NCI-H1105 treated with DMSO at 0.1 percent for 48 hours (cell line): ENCODE results near the gene RAMP1.
"Not testable (repeated sequence)": the region's sequence is repeated elsewhere in the genome, so short reads cannot be mapped to it uniquely, and the experiment has no call there.

ENCODE experiments used
- DNase-seq: peaks from one replicate; lab custom pipeline; 2025; lab: John Stamatoyannopoulos, UW

The RAMP1 gene

DNA sequence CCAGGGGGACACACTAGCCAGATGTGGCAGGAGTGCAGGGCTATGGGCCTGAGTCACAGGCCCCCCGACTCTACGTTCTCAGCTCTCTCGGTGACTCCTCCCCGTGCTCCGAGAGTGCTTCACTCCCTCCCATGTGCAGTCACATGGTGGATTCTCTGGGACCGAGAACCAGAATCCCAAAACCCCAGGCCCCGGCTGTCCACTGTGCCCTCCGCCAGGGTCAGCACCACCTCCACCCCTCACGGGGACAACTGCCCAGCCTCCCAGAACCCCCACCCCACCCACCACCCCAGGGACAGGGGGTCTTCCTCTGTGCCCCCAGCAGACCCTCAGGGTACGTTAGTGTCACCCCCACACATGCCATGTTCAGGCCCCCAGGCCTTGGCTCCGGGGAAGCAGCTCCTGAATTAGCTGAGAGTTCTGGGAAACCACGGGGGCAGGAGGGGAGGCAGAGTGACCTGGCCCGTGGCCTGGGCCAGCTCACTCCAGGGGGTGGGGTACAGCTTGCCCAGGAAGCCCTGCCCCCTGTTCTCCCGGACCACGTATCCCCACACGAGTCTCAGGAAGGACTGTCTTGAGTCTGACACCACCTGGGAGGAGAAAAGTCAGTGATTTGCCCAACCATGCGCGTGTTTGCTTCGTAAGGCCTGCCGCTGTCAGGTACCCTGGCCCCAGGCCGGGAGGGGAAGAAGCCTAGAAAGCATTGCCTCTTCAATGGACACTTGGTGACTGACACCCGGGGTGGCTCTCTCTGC lies 4.4 kb downstream of the RAMP1 start:
- no peak for DNase-seq

DNA sequence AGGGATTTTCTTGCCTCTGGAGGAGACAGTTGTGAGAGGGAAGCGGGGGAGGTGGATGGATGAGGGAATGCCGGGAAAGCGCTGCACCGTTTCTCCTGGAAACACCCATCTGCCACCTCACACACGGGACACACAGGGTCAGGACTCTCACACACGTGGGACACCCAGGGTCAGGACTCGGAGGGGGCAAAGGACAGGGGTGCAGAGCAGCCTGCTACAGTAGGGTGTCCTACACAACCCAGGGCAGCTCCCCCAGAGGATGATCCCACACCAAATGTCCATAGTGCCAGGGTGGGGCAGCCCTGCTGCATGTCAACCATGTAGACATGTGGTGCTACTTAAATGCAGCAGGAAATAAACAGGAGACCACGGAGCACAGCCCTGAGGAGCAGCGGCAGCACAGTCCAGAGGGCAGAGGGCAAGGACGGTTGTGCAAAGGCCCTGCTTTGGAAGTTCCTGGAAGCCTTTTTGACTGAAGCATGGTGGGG lies 5.1 kb downstream of the RAMP1 start:
- no peak for DNase-seq

DNA sequence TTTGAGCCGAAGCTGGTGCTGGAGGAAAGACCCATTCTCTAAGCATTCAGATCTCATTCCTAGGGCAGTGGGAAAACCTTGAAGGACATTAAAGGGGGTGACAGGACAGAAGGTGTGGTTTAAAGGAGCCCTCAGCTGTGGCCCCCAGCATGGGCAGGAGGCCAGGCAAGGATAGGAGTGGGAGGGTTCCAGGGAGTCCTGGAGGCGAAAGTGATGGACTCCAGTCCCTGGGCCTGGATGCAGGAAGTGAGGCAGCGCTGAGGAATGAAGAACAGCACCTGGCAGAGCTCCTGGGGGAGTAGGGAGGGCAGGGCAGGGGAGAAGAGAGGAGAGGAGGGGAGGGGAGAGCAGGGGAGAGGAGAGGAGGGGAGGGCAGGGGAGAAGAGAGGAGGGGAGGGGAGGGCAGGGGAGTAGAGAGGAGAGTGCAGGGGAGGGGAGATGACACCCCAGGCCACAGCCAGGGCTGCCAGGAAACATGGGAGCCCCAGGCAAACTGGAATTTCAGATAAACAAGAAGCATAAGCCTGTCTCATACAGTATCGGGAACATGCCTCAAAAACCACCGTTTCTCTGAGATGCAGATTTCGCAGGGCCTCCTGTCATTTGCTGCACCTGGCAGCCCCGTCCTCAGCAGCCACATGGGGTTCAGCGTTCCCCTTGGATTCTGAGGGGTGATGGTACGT lies 5.7 kb downstream of the RAMP1 start:
- no peak for DNase-seq

- no peak for DNase-seq
Measured at GRCh38 chr2:237865623-237866041, 6.2 kb downstream of the RAMP1 start.

DNA sequence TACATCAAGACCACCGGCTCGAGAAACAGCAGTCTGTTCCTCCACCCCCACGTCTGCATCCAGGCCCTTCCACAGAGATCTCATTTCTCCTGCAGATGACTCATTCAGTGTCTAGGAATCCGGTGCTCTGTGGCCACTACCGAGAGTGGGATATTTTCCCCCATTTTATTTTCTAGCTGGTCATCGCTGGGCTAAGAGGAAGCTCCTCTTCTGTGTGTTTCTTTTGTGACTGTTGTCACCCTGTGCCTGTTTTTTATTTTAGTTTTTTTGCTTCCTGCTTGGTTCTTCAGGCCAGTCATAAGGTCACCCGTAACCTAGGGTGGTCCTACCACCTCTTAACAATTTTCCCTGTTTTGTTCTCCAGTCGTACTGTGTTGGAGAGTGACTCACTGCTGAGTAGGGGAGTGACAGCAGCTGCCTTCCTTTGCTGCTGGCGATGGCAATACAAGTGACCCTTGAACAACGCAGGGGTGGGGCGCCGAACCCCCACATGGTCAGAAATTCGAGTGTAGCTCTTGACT lies 6.7 kb downstream of the RAMP1 start:
- DNase-seq = no peak

- DNase-seq = no peak
Measured at GRCh38 chr2:237867465-237867864, 8.0 kb downstream of the RAMP1 start.

- not testable (repeated sequence) for DNase-seq
Measured at GRCh38 chr2:237868074-237868473, 8.7 kb downstream of the RAMP1 start.

DNA sequence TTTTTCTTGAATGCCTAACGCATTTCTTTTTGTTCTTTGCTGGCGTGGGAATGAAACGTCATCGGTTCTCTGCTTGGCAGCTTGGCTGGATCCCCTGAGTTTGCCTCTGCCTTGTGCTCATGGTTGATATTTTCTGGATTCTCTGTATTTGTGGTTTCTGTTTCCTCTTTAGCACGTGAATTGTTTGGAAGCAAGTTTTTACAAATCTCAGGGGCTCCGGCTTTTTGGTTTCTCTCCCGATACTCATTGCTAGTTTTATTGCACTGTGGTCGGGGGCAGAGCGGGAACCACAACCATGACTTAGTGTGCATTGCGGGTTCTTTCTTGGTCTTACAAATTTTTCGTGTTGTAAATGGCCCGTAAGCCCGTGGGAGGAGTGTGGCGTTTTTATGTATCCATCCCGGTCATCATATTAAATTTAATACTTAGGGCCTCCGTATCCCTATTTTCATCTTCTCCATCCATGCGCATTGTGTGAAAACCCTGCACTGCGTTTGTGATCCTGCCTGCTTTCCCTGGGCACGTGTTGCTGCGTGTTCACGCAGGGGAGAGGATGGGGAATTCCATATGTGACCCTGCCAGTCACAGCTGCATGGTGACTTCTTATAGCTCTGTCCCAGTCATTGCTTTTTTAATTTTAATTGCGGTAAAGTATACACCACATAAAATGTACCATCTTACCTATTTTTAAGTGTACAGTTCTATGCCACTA lies 9.4 kb downstream of the RAMP1 start:
- no peak for DNase-seq

GRCh38 chr2:237869343-237870102 lies 10.1 kb downstream of the RAMP1 start:
- no peak for DNase-seq

DNA sequence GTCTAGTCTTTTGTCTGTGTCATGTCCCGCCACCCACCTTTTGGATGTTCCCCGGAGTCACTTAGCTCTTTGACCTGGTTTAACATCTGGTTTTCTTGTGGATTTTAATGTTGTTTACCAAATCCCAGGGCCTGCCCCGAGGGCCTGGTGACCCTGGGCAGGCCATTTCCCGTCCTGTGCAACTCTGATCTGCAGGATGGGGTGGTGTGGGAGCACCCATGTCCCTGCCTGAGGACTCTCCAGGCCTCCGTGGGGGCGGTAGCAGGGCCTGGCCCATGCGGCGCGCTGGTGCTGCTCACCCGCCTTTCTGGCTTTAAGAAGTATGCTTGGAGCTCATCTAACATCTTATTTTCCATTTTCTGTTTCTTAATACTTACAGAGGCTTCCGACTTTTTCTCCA lies 10.7 kb downstream of the RAMP1 start:
- no peak for DNase-seq

- no peak for DNase-seq
Measured at GRCh38 chr2:237870754-237871651, 11.6 kb downstream of the RAMP1 start.

DNA sequence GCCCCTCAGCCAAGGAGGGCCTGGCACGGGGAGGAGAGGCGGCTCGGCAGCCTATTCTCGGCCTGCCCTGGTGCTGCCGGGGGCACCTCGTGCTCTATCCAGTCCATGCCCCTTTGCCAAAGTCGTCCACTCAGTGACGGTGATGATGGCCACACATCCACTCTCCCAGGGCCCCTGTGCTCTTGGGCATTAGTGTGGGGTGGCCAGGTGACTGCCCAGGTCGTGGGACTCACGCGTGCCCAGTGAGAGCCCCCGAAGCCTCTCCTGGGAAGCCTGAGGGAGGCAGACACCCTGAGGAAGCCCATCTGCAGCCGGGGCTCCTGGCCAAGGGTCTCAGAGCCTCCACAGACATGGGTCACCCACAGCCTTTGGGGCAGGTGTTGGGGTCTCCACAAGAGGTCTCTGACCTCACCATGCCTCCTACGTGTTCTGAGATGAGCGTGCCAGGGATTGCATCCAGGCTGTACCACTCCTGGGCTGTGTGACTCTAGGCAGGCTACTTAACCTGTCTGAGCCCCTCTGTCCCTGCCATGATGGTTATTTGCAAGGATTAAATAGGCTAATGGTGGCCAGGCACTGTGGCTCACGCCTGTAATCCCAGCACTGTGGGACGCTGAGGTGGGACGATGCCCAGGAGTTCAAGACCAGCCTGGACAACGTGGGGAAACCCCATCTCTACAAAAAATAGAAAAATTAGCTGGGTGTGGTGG lies 12.9 kb downstream of the RAMP1 start:
- DNase-seq = no peak

DNA sequence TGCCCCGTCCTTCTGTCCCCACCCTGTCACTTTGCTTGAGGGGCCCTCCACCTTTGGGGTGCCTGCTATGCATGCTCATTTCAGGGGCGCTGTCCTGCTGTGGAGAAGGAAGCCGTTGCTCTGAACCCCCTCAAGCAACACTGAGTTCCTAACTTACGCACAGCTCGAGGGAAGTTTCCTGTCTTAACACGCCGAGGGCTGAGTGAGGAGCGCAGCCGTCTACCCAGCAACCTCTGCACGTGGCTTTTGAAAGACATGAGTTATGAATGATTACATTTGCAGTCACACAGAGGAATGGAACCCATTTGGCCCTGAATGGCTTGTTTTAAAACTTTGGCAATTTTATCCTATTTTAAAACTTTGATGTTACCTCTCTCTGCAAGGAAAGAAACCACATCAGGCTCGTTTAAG lies 14.0 kb downstream of the RAMP1 start:
- DNase-seq = no peak

DNA sequence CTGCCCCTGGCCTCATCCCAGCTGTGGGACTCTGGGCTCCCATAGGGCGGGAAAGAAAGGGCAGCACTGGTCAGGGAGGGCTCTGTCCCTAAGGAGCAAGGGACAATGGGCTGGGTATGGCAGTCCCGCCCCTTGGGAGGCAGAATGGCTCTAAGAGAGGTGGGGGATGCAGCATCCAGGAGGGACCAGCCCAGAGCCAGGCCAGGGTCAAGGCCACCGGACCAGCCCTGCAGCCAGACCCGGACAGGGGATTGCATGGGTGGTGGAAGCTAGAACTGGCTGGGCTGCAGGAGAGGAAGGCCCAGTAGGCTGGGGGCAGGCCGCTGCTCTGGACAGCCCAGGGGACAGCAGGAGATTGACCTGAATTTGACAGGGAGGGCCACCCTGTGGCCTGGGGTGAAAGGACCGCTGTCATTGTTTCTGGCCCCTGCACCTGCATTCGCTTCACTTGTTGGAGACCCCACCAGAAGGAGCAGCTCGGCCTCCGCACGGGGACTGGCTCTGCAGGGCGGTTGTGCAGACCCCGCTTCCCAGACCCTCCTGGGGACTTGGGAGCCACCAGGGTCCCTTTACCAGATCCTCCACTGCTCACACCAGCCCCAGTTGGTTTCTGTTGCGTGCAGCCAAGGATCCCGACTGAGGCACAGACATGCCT lies 14.6 kb downstream of the RAMP1 start:
- no peak for DNase-seq

GRCh38 chr2:237874585-237875161 lies 15.2 kb downstream of the RAMP1 start:
- DNase-seq = no peak

- no peak for DNase-seq
Measured at GRCh38 chr2:237875256-237876060, 16.0 kb downstream of the RAMP1 start.

GRCh38 chr2:237876061-237876526 lies 16.7 kb downstream of the RAMP1 start:
- DNase-seq = no peak

- DNase-seq = no peak
Measured at GRCh38 chr2:237876532-237876931, 17.1 kb downstream of the RAMP1 start.
